ENCODE measurements around the gene SH3BP4.

The SH3BP4 gene

GRCh38 chr2:235047171-235048160 is 95.6 kb downstream of the SH3BP4 start:
- Histone ChIP-seq H3K18ac (ENCODE audit: low read depth in 1 of 2, low read length in 2 of 2) (no peak overlapping the region), H3K4me2 (ENCODE audit: low read length, poor library complexity, severe bottlenecking) (no peak overlapping the region), H3K23ac (ENCODE audit: low read length in 2 of 2) (no peak overlapping the region), H3K27me3 (ENCODE audit: control insufficient read depth in 1 of 2, insufficient read depth in 1 of 2, low read length in 2 of 2) (no peaks in the 10 kb centered on the region), H2BK12ac (ENCODE audit: low read length in 2 of 2) (no peak overlapping the region), H3K36me3 (ENCODE audit: control insufficient read depth in 1 of 2, insufficient read depth in 2 of 2, low read depth in 1 of 2, low read length in 2 of 2) (peaks cover 72 to 88% of the 10 kb centered on the region in 2 experiments), H4K91ac (ENCODE audit: low read length) (no peak overlapping the region), H3K9ac (ENCODE audit: low read length) (no peak overlapping the region), H4K8ac (ENCODE audit: low read length) (peak overlapping the region; percentile 35), H3K4ac (ENCODE audit: low read depth in 1 of 2, low read length in 2 of 2) (no peak overlapping the region), H3K27ac (ENCODE audit: low read length, poor library complexity, severe bottlenecking) (peak overlapping the region; percentile 9), H2BK120ac (ENCODE audit: low read depth, low read length) (no peak overlapping the region), H2AFZ (ENCODE audit: low read depth, low read length) (no peak overlapping the region), H3K9me3 (ENCODE audit: control insufficient read depth, low read length) (no peaks in the 10 kb centered on the region), H3K4me1 (ENCODE audit: control insufficient read depth, insufficient read depth, low read depth, low read length) (peaks cover 44% of the 10 kb centered on the region), H2BK5ac (ENCODE audit: low read depth, low read length, poor library complexity, severe bottlenecking) (no peak overlapping the region), H2BK15ac (ENCODE audit: low read depth, poor library complexity, severe bottlenecking) (no peak overlapping the region), H3K4me3 (ENCODE audit: insufficient read depth in 1 of 2, low read depth in 1 of 2, low read length in 2 of 2) (no peak overlapping the region), H2AK5ac (ENCODE audit: low read length, severe bottlenecking) (no peak overlapping the region), H3K79me1 (replicated peaks; ENCODE audit: low read length, poor library complexity, severe bottlenecking) (peaks cover 2% of the 10 kb centered on the region), H3K14ac (ENCODE audit: low read length in 2 of 2) (no peak overlapping the region)
- 98% methylated on average over 24 of the region's 24 CpGs for WGBS
- DNase-seq: no peak

- H2BK120ac ChIP-seq (ENCODE audit: low read depth, low read length): no peak overlapping the region
- no peak overlapping the region for H2BK5ac ChIP-seq (ENCODE audit: low read depth, low read length, poor library complexity, severe bottlenecking)
- H3K23ac ChIP-seq (ENCODE audit: low read length in 2 of 2): no peak overlapping the region
- H3K18ac ChIP-seq (ENCODE audit: low read depth in 1 of 2, low read length in 2 of 2): no peak overlapping the region
- H3K4me3 ChIP-seq (ENCODE audit: insufficient read depth in 1 of 2, low read depth in 1 of 2, low read length in 2 of 2): no peak overlapping the region
- no peaks in the 10 kb centered on the region for H3K9me3 ChIP-seq (ENCODE audit: control insufficient read depth, low read length)
- no peak overlapping the region for H4K91ac ChIP-seq (ENCODE audit: low read length)
- 85% methylated on average over 6 of the region's 7 CpGs for WGBS
- H3K14ac ChIP-seq (ENCODE audit: low read length in 2 of 2): no peak overlapping the region
- no peak overlapping the region for H3K9ac ChIP-seq (ENCODE audit: low read length)
- peak overlapping the region; percentile 24 for H4K8ac ChIP-seq (ENCODE audit: low read length)
- H3K27me3 ChIP-seq (ENCODE audit: control insufficient read depth in 1 of 2, insufficient read depth in 1 of 2, low read length in 2 of 2): no peaks in the 10 kb centered on the region
- H3K79me1 ChIP-seq (replicated peaks; ENCODE audit: low read length, poor library complexity, severe bottlenecking): peaks cover 2% of the 10 kb centered on the region
- H3K4me2 ChIP-seq (ENCODE audit: low read length, poor library complexity, severe bottlenecking): no peak overlapping the region
- H3K36me3 ChIP-seq (ENCODE audit: control insufficient read depth in 1 of 2, insufficient read depth in 2 of 2, low read depth in 1 of 2, low read length in 2 of 2): peaks cover 74 to 89% of the 10 kb centered on the region in 2 experiments
- peaks cover 45% of the 10 kb centered on the region for H3K4me1 ChIP-seq (ENCODE audit: control insufficient read depth, insufficient read depth, low read depth, low read length)
- no peak overlapping the region for H3K4ac ChIP-seq (ENCODE audit: low read depth in 1 of 2, low read length in 2 of 2)
- H2AFZ ChIP-seq (ENCODE audit: low read depth, low read length): no peak overlapping the region
- H2BK15ac ChIP-seq (ENCODE audit: low read depth, poor library complexity, severe bottlenecking): no peak overlapping the region
- no peak overlapping the region for H2AK5ac ChIP-seq (ENCODE audit: low read length, severe bottlenecking)
- H2BK12ac ChIP-seq (ENCODE audit: low read length in 2 of 2): no peak overlapping the region
- DNase-seq: no peak
- no peak overlapping the region for H3K27ac ChIP-seq (ENCODE audit: low read length, poor library complexity, severe bottlenecking)
Measured at GRCh38 chr2:235048549-235048948, 96.7 kb downstream of the SH3BP4 start.

GRCh38 chr2:235049069-235049468 is 97.3 kb downstream of the SH3BP4 start:
- Histone ChIP-seq H3K27ac (ENCODE audit: low read length, poor library complexity, severe bottlenecking) (no peak overlapping the region), H3K4ac (ENCODE audit: low read depth in 1 of 2, low read length in 2 of 2) (no peak overlapping the region), H4K91ac (ENCODE audit: low read length) (no peak overlapping the region), H3K23ac (ENCODE audit: low read length in 2 of 2) (no peak overlapping the region), H2AK5ac (ENCODE audit: low read length, severe bottlenecking) (no peak overlapping the region), H3K4me2 (ENCODE audit: low read length, poor library complexity, severe bottlenecking) (no peak overlapping the region), H2BK120ac (ENCODE audit: low read depth, low read length) (no peak overlapping the region), H3K9ac (ENCODE audit: low read length) (no peak overlapping the region), H3K36me3 (ENCODE audit: control insufficient read depth in 1 of 2, insufficient read depth in 2 of 2, low read depth in 1 of 2, low read length in 2 of 2) (peaks cover 74 to 88% of the 10 kb centered on the region in 2 experiments), H3K4me3 (ENCODE audit: insufficient read depth in 1 of 2, low read depth in 1 of 2, low read length in 2 of 2) (no peak overlapping the region), H2AFZ (ENCODE audit: low read depth, low read length) (no peak overlapping the region), H3K27me3 (ENCODE audit: control insufficient read depth in 1 of 2, insufficient read depth in 1 of 2, low read length in 2 of 2) (no peaks in the 10 kb centered on the region), H2BK5ac (ENCODE audit: low read depth, low read length, poor library complexity, severe bottlenecking) (no peak overlapping the region), H3K14ac (ENCODE audit: low read length in 2 of 2) (no peak overlapping the region), H3K4me1 (ENCODE audit: control insufficient read depth, insufficient read depth, low read depth, low read length) (peaks cover 46% of the 10 kb centered on the region), H2BK12ac (ENCODE audit: low read length in 2 of 2) (no peak overlapping the region), H3K79me1 (replicated peaks; ENCODE audit: low read length, poor library complexity, severe bottlenecking) (peaks cover 2% of the 10 kb centered on the region), H3K18ac (ENCODE audit: low read depth in 1 of 2, low read length in 2 of 2) (no peak overlapping the region), H4K8ac (ENCODE audit: low read length) (no peak overlapping the region), H2BK15ac (ENCODE audit: low read depth, poor library complexity, severe bottlenecking) (no peak overlapping the region), H3K9me3 (ENCODE audit: control insufficient read depth, low read length) (no peaks in the 10 kb centered on the region)
- no peak for DNase-seq
- 96% methylated on average over 6 of the region's 6 CpGs for WGBS

DNA sequence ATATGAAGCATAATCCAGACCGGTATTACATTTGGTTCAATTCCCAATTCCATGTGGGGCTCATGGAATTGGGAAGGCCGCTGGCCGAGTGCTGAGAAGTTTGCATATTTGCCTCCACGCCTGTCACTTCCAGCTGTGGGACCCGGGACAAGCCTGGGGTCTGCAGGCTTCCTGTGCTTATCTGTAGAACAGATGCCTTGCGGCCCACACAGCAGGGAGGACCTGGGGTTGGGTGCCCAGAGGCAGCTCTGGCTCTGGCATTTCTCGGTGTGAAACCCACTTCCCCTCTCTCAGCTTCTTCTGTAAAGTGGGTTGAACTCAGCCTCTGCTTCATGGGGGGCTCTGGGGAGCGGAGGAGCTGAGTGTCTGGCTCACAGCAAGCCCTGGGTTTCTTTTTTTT is 97.9 kb downstream of the SH3BP4 start:
- no peak overlapping the region for H4K91ac ChIP-seq (ENCODE audit: low read length)
- H2BK12ac ChIP-seq (ENCODE audit: low read length in 2 of 2): no peak overlapping the region
- H3K79me1 ChIP-seq (replicated peaks; ENCODE audit: low read length, poor library complexity, severe bottlenecking): peaks cover 2% of the 10 kb centered on the region
- H3K27me3 ChIP-seq (ENCODE audit: control insufficient read depth in 1 of 2, insufficient read depth in 1 of 2, low read length in 2 of 2): no peaks in the 10 kb centered on the region
- no peak overlapping the region for H2AK5ac ChIP-seq (ENCODE audit: low read length, severe bottlenecking)
- no peak overlapping the region for H3K4me3 ChIP-seq (ENCODE audit: insufficient read depth in 1 of 2, low read depth in 1 of 2, low read length in 2 of 2)
- H3K36me3 ChIP-seq (ENCODE audit: control insufficient read depth in 1 of 2, insufficient read depth in 2 of 2, low read depth in 1 of 2, low read length in 2 of 2): peaks cover 74 to 88% of the 10 kb centered on the region in 2 experiments
- no peak overlapping the region for H3K27ac ChIP-seq (ENCODE audit: low read length, poor library complexity, severe bottlenecking)
- WGBS: 85% methylated on average over 8 of the region's 8 CpGs
- H4K8ac ChIP-seq (ENCODE audit: low read length): no peak overlapping the region
- H3K9me3 ChIP-seq (ENCODE audit: control insufficient read depth, low read length): no peaks in the 10 kb centered on the region
- H3K9ac ChIP-seq (ENCODE audit: low read length): no peak overlapping the region
- no peak overlapping the region for H2BK15ac ChIP-seq (ENCODE audit: low read depth, poor library complexity, severe bottlenecking)
- no peak for DNase-seq
- H3K4ac ChIP-seq (ENCODE audit: low read depth in 1 of 2, low read length in 2 of 2): no peak overlapping the region
- peaks cover 41% of the 10 kb centered on the region for H3K4me1 ChIP-seq (ENCODE audit: control insufficient read depth, insufficient read depth, low read depth, low read length)
- H3K23ac ChIP-seq (ENCODE audit: low read length in 2 of 2): no peak overlapping the region
- no peak overlapping the region for H2BK120ac ChIP-seq (ENCODE audit: low read depth, low read length)
- H3K18ac ChIP-seq (ENCODE audit: low read depth in 1 of 2, low read length in 2 of 2): no peak overlapping the region
- no peak overlapping the region for H3K14ac ChIP-seq (ENCODE audit: low read length in 2 of 2)
- H3K4me2 ChIP-seq (ENCODE audit: low read length, poor library complexity, severe bottlenecking): no peak overlapping the region
- no peak overlapping the region for H2AFZ ChIP-seq (ENCODE audit: low read depth, low read length)
- H2BK5ac ChIP-seq (ENCODE audit: low read depth, low read length, poor library complexity, severe bottlenecking): no peak overlapping the region

Data from mesenchymal stem cell (in vitro differentiated cells and primary cell).